WTC11 (cell line): ENCODE measurements around the gene OMA1. TPM values are rescaled to one million over a fixed set of nuclear protein-coding genes. Genes with fewer than 3 reads are reported as not detected.

ENCODE experiments used
- ATAC-seq: fragments of 200-7000 bp; cut with Tn5 transposase; 2 replicates; pipeline ENCODE4 v1.10.0; 2021; ENCODE audit warnings: mild to moderate bottlenecking, moderate library complexity
- CTCF ChIA-PET: fragments of 300-600 bp; sonication (Branson Sonifier 250); formaldehyde crosslinking; loops from one replicate; lab custom pipeline; 2021; ENCODE audit warnings: antibody characterized with exemption; lab: Charles Lee
- POLR2A ChIA-PET: fragments of 350-600 bp; sonication (Branson Sonifier 250); formaldehyde crosslinking; loops from one replicate; lab custom pipeline; 2021; ENCODE audit warnings: antibody characterized with exemption; lab: Charles Lee
- DNase-seq: peaks from one replicate; pipeline ENCODE4 v3.0.0; 2021; ENCODE audit warnings: low spot score
- H3K27ac Mint-ChIP-seq: 2 replicates; pipeline ENCODE4 v1.8.0; 2021; ENCODE audit warnings: mixed read lengths
- H3K27me3 Mint-ChIP-seq: 2 replicates; pipeline ENCODE4 v1.8.0; 2021; ENCODE audit warnings: low read depth, mild to moderate bottlenecking, moderate library complexity, mixed read lengths
- H3K36me3 Mint-ChIP-seq: 2 replicates; pipeline ENCODE4 v1.8.0; 2021; ENCODE audit warnings: mixed read lengths
- H3K4me1 Mint-ChIP-seq: 2 replicates; pipeline ENCODE4 v1.8.0; 2022; ENCODE audit warnings: mixed read lengths
- H3K4me3 Mint-ChIP-seq: 2 replicates; pipeline ENCODE4 v1.8.0; 2021; ENCODE audit warnings: mild to moderate bottlenecking, moderate library complexity, mixed read lengths
- H3K9me3 Mint-ChIP-seq: 2 replicates; pipeline ENCODE4 v1.8.0; 2021; ENCODE audit warnings: mixed read lengths
- AR ChIP-seq: fragments of 250-450 bp; sonication (Bioruptor Pico); IDR thresholded peaks from 2 replicates; pipeline ENCODE4 v1.9.0; 2021; ENCODE audit warnings: mild to moderate bottlenecking
- ATF2 ChIP-seq: sonication (generic); formaldehyde crosslinking; IDR thresholded peaks from 2 replicates; pipeline ENCODE4 v1.8.1; 2022; ENCODE audit warnings: low read depth, missing genetic modification reagents, borderline replicate concordance
- CBFB ChIP-seq: sonication (generic); formaldehyde crosslinking; IDR thresholded peaks from 2 replicates; pipeline ENCODE4 v1.8.1; 2022; ENCODE audit warnings: mild to moderate bottlenecking, low read depth, missing genetic modification reagents
- ESRRA ChIP-seq: sonication (generic); formaldehyde crosslinking; IDR thresholded peaks from 2 replicates; pipeline ENCODE4 v1.8.1; 2022; ENCODE audit warnings: mild to moderate bottlenecking, missing genetic modification reagents, borderline replicate concordance
- FOXP1 ChIP-seq: sonication (generic); formaldehyde crosslinking; IDR thresholded peaks from 2 replicates; pipeline ENCODE4 v1.8.0; 2022; ENCODE audit warnings: missing genetic modification reagents, mild to moderate bottlenecking, moderate library complexity, borderline replicate concordance
- GABPB1 ChIP-seq: sonication (generic); formaldehyde crosslinking; IDR thresholded peaks from 2 replicates; pipeline ENCODE4 v1.8.1; 2023; ENCODE audit warnings: mild to moderate bottlenecking, missing genetic modification reagents
- GRHL2 ChIP-seq: fragments of 250-450 bp; sonication (Bioruptor Pico); IDR thresholded peaks from 2 replicates; pipeline ENCODE4 v1.8.0; 2022; ENCODE audit warnings: mild to moderate bottlenecking, moderate library complexity; ENCODE audit not compliant: insufficient replicate concordance, severe bottlenecking
- HMGA2 ChIP-seq: fragments of 250-450 bp; sonication (Bioruptor Pico); IDR thresholded peaks from 2 replicates; pipeline ENCODE4 v1.4.0; 2021; ENCODE audit warnings: mild to moderate bottlenecking, moderate library complexity
- NR1H2 ChIP-seq: sonication (generic); formaldehyde crosslinking; IDR thresholded peaks from 2 replicates; pipeline ENCODE4 v1.9.0; 2021; ENCODE audit warnings: mild to moderate bottlenecking, moderate library complexity, missing genetic modification reagents
- RORB ChIP-seq: fragments of 250-450 bp; sonication (Bioruptor Pico); IDR thresholded peaks from 2 replicates; pipeline ENCODE4 v1.9.0; 2021; ENCODE audit warnings: mild to moderate bottlenecking
- SMAD4 ChIP-seq: sonication (generic); formaldehyde crosslinking; IDR thresholded peaks from 2 replicates; pipeline ENCODE4 v1.8.0; 2022; ENCODE audit warnings: mild to moderate bottlenecking, missing genetic modification reagents
- SOX15 ChIP-seq: fragments of 250-450 bp; sonication (Bioruptor Pico); IDR thresholded peaks from 2 replicates; pipeline ENCODE4 v1.9.0; 2021; ENCODE audit warnings: mild to moderate bottlenecking
- SP1 ChIP-seq: sonication (generic); formaldehyde crosslinking; conservative IDR thresholded peaks from 2 replicates; pipeline ENCODE4 v1.8.1; 2022; ENCODE audit warnings: missing genetic modification reagents
- TCF7 ChIP-seq: sonication (generic); formaldehyde crosslinking; IDR thresholded peaks from 2 replicates; pipeline ENCODE4 v1.8.0; 2022; ENCODE audit warnings: mild to moderate bottlenecking, low read depth, missing genetic modification reagents, moderate library complexity
- ZNF671 ChIP-seq: fragments of 250-450 bp; sonication (Bioruptor Pico); IDR thresholded peaks from 2 replicates; pipeline ENCODE4 v1.8.0; 2021; ENCODE audit warnings: mild to moderate bottlenecking
- total RNA-seq: library from RNA; stranded (reverse); gene quantifications from 3 replicates; pipeline ENCODE4 v1.2.3, GENCODE V29; 2021
- TF ChIP-seq, protein P1 (sequence below): sonication (generic); formaldehyde crosslinking; IDR thresholded peaks from 2 replicates; pipeline ENCODE4 v1.8.0; 2023; ENCODE audit warnings: missing genetic modification reagents, mild to moderate bottlenecking, borderline replicate concordance
- TF ChIP-seq, protein P2 (sequence below): sonication (generic); formaldehyde crosslinking; IDR thresholded peaks from 2 replicates; pipeline ENCODE4 v1.8.1; 2023; ENCODE audit warnings: mild to moderate bottlenecking, moderate library complexity, missing genetic modification reagents
- TF ChIP-seq, protein P3 (sequence below): sonication (generic); formaldehyde crosslinking; IDR thresholded peaks from 2 replicates; pipeline ENCODE4 v1.8.0; 2023; ENCODE audit warnings: missing genetic modification reagents
- TF ChIP-seq, protein P4 (sequence below): sonication (generic); formaldehyde crosslinking; IDR thresholded peaks from 2 replicates; pipeline ENCODE4 v1.8.1; 2023; ENCODE audit warnings: mild to moderate bottlenecking, missing genetic modification reagents

Gene OMA1
- total RNA-seq, 1 experiment from 2014 or later, result 10.5 TPM

DNA sequence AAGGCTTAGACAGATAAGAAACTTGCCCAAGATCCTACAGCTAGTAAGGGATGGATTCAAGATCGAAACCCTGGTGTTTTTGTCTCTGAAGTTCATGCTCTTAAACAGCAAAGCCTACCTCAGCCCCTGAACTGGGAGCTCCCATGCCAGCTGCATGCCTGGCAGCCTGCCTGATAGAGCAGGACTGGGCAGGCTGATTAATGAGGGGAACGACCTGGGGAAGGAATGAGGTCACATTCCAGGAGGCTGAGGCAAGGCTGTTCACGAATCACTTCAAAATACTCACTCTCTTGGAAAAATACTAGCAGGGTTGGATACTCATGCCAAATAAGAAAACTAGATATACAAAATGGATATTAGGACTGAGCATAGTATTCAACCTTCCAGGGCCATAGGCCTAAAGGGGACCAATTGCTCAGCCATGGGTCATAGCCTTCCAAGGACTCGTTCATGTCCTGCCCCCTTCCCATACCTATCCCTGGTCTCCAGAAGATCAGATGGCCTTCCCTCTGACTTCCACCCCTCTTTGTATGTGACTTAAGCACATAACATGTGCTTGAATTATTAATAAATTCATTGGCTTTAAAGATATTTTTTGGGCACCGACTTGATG, 46.1 kb upstream of the OMA1 start:
- POLR2A ChIA-PET, result no interaction called here
- no peaks in the 10 kb centered on the region for H3K9me3 Mint-ChIP-seq
- no peak overlapping the region for H3K27ac Mint-ChIP-seq
- DNase-seq, result no peak
- no peaks in the 10 kb centered on the region for H3K36me3 Mint-ChIP-seq
- peaks cover 2% of the 10 kb centered on the region; the same call in 1 of the 2 replicates for H3K27me3 Mint-ChIP-seq
- TF ChIP-seq, protein P1, sequence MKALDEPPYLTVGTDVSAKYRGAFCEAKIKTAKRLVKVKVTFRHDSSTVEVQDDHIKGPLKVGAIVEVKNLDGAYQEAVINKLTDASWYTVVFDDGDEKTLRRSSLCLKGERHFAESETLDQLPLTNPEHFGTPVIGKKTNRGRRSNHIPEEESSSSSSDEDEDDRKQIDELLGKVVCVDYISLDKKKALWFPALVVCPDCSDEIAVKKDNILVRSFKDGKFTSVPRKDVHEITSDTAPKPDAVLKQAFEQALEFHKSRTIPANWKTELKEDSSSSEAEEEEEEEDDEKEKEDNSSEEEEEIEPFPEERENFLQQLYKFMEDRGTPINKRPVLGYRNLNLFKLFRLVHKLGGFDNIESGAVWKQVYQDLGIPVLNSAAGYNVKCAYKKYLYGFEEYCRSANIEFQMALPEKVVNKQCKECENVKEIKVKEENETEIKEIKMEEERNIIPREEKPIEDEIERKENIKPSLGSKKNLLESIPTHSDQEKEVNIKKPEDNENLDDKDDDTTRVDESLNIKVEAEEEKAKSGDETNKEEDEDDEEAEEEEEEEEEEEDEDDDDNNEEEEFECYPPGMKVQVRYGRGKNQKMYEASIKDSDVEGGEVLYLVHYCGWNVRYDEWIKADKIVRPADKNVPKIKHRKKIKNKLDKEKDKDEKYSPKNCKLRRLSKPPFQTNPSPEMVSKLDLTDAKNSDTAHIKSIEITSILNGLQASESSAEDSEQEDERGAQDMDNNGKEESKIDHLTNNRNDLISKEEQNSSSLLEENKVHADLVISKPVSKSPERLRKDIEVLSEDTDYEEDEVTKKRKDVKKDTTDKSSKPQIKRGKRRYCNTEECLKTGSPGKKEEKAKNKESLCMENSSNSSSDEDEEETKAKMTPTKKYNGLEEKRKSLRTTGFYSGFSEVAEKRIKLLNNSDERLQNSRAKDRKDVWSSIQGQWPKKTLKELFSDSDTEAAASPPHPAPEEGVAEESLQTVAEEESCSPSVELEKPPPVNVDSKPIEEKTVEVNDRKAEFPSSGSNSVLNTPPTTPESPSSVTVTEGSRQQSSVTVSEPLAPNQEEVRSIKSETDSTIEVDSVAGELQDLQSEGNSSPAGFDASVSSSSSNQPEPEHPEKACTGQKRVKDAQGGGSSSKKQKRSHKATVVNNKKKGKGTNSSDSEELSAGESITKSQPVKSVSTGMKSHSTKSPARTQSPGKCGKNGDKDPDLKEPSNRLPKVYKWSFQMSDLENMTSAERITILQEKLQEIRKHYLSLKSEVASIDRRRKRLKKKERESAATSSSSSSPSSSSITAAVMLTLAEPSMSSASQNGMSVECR (CRISPR knock-in tag), result no peak
- TF ChIP-seq RORB (no peak), AR (CRISPR knock-in tag) (no peak), ZNF671 (CRISPR knock-in tag) (no peak), TCF7 (CRISPR knock-in tag) (no peak), NR1H2 (CRISPR knock-in tag) (no peak), SP1 (CRISPR knock-in tag) (no peak), CBFB (no peak), SMAD4 (CRISPR knock-in tag) (no peak), GABPB1 (no peak), HMGA2 (no peak), SOX15 (CRISPR knock-in tag) (no peak)
- TF ChIP-seq, protein P2, sequence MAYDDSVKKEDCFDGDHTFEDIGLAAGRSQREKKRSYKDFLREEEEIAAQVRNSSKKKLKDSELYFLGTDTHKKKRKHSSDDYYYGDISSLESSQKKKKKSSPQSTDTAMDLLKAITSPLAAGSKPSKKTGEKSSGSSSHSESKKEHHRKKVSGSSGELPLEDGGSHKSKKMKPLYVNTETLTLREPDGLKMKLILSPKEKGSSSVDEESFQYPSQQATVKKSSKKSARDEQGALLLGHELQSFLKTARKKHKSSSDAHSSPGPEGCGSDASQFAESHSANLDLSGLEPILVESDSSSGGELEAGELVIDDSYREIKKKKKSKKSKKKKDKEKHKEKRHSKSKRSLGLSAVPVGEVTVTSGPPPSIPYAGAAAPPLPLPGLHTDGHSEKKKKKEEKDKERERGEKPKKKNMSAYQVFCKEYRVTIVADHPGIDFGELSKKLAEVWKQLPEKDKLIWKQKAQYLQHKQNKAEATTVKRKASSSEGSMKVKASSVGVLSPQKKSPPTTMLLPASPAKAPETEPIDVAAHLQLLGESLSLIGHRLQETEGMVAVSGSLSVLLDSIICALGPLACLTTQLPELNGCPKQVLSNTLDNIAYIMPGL (CRISPR knock-in tag), result no peak
- H3K4me3 Mint-ChIP-seq, result no peak overlapping the region
- CTCF ChIA-PET, result no interaction called here
- ATAC-seq, result no peak
- no peaks in the 10 kb centered on the region for H3K4me1 Mint-ChIP-seq

DNA sequence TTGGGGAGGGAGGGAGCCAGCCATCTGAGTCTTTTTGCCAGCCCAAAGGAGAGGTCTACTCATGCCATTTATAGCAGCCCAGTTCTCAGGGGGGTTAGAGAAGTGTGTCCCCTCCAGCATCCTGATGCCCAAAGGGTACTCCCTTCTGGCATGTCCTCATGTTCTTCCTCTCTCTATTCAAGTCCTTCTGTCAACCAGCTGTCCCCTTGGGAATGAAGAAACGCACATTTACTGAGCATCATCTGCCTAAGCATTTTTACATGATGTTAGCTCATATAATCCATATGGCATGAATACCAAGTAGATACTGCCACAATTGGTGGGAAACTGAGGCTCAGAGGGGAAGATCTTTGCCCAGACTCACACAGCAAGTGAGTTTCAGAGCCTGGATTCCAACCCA, 45.3 kb upstream of the OMA1 start:
- Mint-ChIP-seq H3K9me3 (no peaks in the 10 kb centered on the region), H3K27ac (no peak overlapping the region), H3K27me3 (peaks cover 2% of the 10 kb centered on the region; the same call in 1 of the 2 replicates), H3K4me3 (no peak overlapping the region), H3K36me3 (no peaks in the 10 kb centered on the region), H3K4me1 (no peaks in the 10 kb centered on the region)
- CTCF ChIA-PET, result no interaction called here
- DNase-seq (no peak), ATAC-seq (no peak)
- POLR2A ChIA-PET, result no interaction called here
- TF ChIP-seq SMAD4 (CRISPR knock-in tag) (no peak), GRHL2 (CRISPR knock-in tag) (no peak), SOX15 (CRISPR knock-in tag) (no peak), AR (CRISPR knock-in tag) (no peak), ESRRA (no peak), ATF2 (CRISPR knock-in tag) (no peak), FOXP1 (CRISPR knock-in tag) (no peak)
- TF ChIP-seq, protein P3, sequence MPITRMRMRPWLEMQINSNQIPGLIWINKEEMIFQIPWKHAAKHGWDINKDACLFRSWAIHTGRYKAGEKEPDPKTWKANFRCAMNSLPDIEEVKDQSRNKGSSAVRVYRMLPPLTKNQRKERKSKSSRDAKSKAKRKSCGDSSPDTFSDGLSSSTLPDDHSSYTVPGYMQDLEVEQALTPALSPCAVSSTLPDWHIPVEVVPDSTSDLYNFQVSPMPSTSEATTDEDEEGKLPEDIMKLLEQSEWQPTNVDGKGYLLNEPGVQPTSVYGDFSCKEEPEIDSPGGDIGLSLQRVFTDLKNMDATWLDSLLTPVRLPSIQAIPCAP (CRISPR knock-in tag), result no peak
- TF ChIP-seq, protein P4, sequence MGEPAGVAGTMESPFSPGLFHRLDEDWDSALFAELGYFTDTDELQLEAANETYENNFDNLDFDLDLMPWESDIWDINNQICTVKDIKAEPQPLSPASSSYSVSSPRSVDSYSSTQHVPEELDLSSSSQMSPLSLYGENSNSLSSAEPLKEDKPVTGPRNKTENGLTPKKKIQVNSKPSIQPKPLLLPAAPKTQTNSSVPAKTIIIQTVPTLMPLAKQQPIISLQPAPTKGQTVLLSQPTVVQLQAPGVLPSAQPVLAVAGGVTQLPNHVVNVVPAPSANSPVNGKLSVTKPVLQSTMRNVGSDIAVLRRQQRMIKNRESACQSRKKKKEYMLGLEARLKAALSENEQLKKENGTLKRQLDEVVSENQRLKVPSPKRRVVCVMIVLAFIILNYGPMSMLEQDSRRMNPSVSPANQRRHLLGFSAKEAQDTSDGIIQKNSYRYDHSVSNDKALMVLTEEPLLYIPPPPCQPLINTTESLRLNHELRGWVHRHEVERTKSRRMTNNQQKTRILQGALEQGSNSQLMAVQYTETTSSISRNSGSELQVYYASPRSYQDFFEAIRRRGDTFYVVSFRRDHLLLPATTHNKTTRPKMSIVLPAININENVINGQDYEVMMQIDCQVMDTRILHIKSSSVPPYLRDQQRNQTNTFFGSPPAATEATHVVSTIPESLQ, result no peak
